Measurements from ENCODE around the gene CDC14A.

GRCh38 chr1:100440075-100440809, 87.9 kb downstream of the CDC14A start:
- no peak for TF ChIP-seq CTCF (IDR thresholded peaks at IDR 0.05; ENCODE audit: low read depth, low read length, poor library complexity, severe bottlenecking)
- TF ChIP-seq EZH2phosphoT487 (IDR thresholded peaks at IDR 0.05; ENCODE audit: borderline replicate concordance, low read length): no peak

All from DOHH2 (cell line).